ENCODE results near the gene SFXN2. TPM values are rescaled to one million over a fixed set of nuclear protein-coding genes. Genes with fewer than 3 reads are reported as not detected.

The SFXN2 gene
- total RNA-seq, 1 experiment from 2014 or later = 12.9 TPM

GRCh38 chr10:102773986-102774385 is 59.5 kb downstream of the SFXN2 start:
- CTCF ChIA-PET = interaction anchor here (1.6 to 5.2 kb wide), 2 partner anchors 20 to 21 kb away, joined by 9 to 68 read pairs; no protein-coding TSS in a partner anchor
- intact Hi-C loops (cut with micrococcal nuclease) = no loop called here
- Mint-ChIP-seq H3K4me1 (ENCODE audit: insufficient read depth, unreplicated experiment) (peaks cover 50% of the 10 kb centered on the region), H3K36me3 (ENCODE audit: insufficient read depth, unreplicated experiment) (peaks cover 21% of the 10 kb centered on the region), H3K4me3 (ENCODE audit: unreplicated experiment) (no peak overlapping the region), H3K27ac (ENCODE audit: low read depth, unreplicated experiment) (no peak overlapping the region), H3K27me3 (ENCODE audit: insufficient read depth, unreplicated experiment) (no peaks in the 10 kb centered on the region), H3K9me3 (ENCODE audit: unreplicated experiment) (no peaks in the 10 kb centered on the region)
- no peak for DNase-seq (ENCODE audit: unreplicated experiment)
- BruUV-seq (replicated peaks) = no TSS peak
- POLR2A ChIA-PET = interaction anchor here (2.5 to 11.0 kb wide), 4 partner anchors 8 to 31 kb away, joined by 6 to 120 read pairs (median 68); partner anchors contain the start of gene WBP1L
- TF ChIP-seq, protein P1, sequence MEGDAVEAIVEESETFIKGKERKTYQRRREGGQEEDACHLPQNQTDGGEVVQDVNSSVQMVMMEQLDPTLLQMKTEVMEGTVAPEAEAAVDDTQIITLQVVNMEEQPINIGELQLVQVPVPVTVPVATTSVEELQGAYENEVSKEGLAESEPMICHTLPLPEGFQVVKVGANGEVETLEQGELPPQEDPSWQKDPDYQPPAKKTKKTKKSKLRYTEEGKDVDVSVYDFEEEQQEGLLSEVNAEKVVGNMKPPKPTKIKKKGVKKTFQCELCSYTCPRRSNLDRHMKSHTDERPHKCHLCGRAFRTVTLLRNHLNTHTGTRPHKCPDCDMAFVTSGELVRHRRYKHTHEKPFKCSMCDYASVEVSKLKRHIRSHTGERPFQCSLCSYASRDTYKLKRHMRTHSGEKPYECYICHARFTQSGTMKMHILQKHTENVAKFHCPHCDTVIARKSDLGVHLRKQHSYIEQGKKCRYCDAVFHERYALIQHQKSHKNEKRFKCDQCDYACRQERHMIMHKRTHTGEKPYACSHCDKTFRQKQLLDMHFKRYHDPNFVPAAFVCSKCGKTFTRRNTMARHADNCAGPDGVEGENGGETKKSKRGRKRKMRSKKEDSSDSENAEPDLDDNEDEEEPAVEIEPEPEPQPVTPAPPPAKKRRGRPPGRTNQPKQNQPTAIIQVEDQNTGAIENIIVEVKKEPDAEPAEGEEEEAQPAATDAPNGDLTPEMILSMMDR (IDR thresholded peaks at IDR 0.05; ENCODE audit: unreplicated experiment) = no peak

- intact Hi-C loops (cut with micrococcal nuclease) = no loop called here
- H3K36me3 Mint-ChIP-seq (ENCODE audit: insufficient read depth, unreplicated experiment) = peaks cover 32% of the 10 kb centered on the region
- BruUV-seq (replicated peaks) = no TSS peak
- H3K9me3 Mint-ChIP-seq (ENCODE audit: unreplicated experiment) = no peaks in the 10 kb centered on the region
- peak overlapping the region; percentile 46 for H3K27ac Mint-ChIP-seq (ENCODE audit: low read depth, unreplicated experiment)
- H3K4me3 Mint-ChIP-seq (ENCODE audit: unreplicated experiment) = peak overlapping the region; percentile 19
- peaks cover 45% of the 10 kb centered on the region for H3K4me1 Mint-ChIP-seq (ENCODE audit: insufficient read depth, unreplicated experiment)
- H3K27me3 Mint-ChIP-seq (ENCODE audit: insufficient read depth, unreplicated experiment) = no peaks in the 10 kb centered on the region
- TF ChIP-seq, protein P1 (IDR thresholded peaks at IDR 0.05; ENCODE audit: unreplicated experiment) = no peak
- DNase-seq (ENCODE audit: unreplicated experiment) = no peak
- CTCF ChIA-PET = interaction anchor here (0.7 to 5.2 kb wide), 5 partner anchors 8 to 127 kb away, joined by 3 to 68 read pairs (median 4); no protein-coding TSS in a partner anchor
- POLR2A ChIA-PET = interaction anchor here (0.6 to 11.0 kb wide), 6 partner anchors 11 to 61 kb away, joined by 4 to 120 read pairs (median 15); partner anchors contain the start of genes ARL3, SFXN2 and WBP1L
Observed at GRCh38 chr10:102775201-102775934, 60.9 kb downstream of the SFXN2 start.

DNA sequence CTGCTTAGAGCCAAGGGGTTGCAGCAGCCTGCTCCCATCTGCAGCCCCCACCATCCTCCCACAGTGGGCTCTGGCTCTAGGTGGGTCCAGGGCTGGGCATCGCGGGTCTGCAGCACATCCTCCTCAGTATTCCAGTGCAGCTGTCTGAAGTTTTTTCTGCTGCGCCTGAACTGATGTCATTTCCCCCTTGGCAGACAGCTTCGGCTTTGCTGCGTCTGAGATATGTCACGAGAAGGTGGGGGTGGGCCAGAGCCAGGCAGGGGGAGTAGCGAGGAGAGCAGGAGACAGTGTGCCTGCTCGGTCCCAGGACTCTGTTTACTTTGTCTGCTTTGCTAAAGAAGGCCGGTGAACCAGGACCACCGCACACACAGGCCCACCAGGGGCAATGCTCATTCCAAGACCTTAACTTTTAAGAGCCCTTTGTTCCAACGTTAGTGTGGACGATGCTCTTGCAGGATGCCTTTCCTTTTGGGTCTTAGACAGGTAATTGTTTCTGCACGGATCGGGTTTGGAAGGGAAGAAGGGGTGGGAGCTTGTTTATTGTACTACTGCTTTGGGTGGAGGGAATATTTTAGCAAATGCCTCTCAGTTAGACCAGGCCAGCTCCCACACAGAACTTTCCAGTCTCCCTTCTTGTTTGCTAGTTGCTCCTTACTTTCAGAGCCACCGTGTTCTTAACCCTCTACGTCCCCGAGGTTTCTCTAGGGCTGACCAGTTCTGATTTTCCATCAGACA is 61.7 kb downstream of the SFXN2 start:
- CTCF ChIA-PET = interaction anchor here (0.8 to 5.2 kb wide), 5 partner anchors 23 to 126 kb away, joined by 3 to 68 read pairs (median 4); partner anchors contain the start of gene SFXN2
- Mint-ChIP-seq H3K4me3 (ENCODE audit: unreplicated experiment) (peak overlapping the region; percentile 64), H3K9me3 (ENCODE audit: unreplicated experiment) (no peaks in the 10 kb centered on the region), H3K36me3 (ENCODE audit: insufficient read depth, unreplicated experiment) (peaks cover 39% of the 10 kb centered on the region), H3K27ac (ENCODE audit: low read depth, unreplicated experiment) (peak overlapping the region; percentile 64), H3K4me1 (ENCODE audit: insufficient read depth, unreplicated experiment) (peaks cover 41% of the 10 kb centered on the region), H3K27me3 (ENCODE audit: insufficient read depth, unreplicated experiment) (no peaks in the 10 kb centered on the region)
- TF ChIP-seq, protein P1 (IDR thresholded peaks at IDR 0.05; ENCODE audit: unreplicated experiment) = no peak
- intact Hi-C loops (cut with micrococcal nuclease) = no loop called here
- BruUV-seq (replicated peaks) = no TSS peak
- DNase-seq (ENCODE audit: unreplicated experiment) = no peak
- POLR2A ChIA-PET = interaction anchor here (0.6 to 11.0 kb wide), 12 partner anchors 11 to 322 kb away, joined by 3 to 120 read pairs (median 4); partner anchors contain the start of genes ARL3, BORCS7, SFXN2 and WBP1L
